AG04450 (cell line): ENCODE measurements around the gene DCDC1. TPM values are rescaled to one million over a fixed set of nuclear protein-coding genes. Genes with fewer than 3 reads are reported as not detected.

Experiments
- CTCF ChIA-PET: fragments of 300-600, 350-600 bp; formaldehyde crosslinking; extraction: SDS; loops from one replicate; lab custom pipeline; 2022; ENCODE audit warnings: antibody characterized with exemption, inconsistent platforms; lab: Charles Lee
- POLR2A ChIA-PET: fragments of 350-600 bp; formaldehyde crosslinking; extraction: SDS; loops from one replicate; lab custom pipeline; 2021; ENCODE audit warnings: antibody characterized with exemption, inconsistent platforms; lab: Yijun Ruan, JAX
- DNase-seq: peaks from one replicate; pipeline ENCODE4 v3.0.0-alpha.2; 2011; ENCODE audit warnings: low read depth, low spot score
- H3K27ac ChIP-seq: one replicate; pipeline ENCODE4 v1.5.1; 2012; ENCODE audit warnings: low read depth, low read length, control low read depth
- H3K27me3 ChIP-seq: one replicate; pipeline ENCODE4 v1.6.0; 2012; ENCODE audit warnings: low read length; ENCODE audit not compliant: control insufficient read depth, insufficient read depth
- H3K4me3 ChIP-seq: 2 replicates; pipeline ENCODE4 v1.5.1; 2011; ENCODE audit warnings: mild to moderate bottlenecking, low read depth, low read length, control low read depth
- H3K9me3 ChIP-seq: 2 replicates; pipeline ENCODE4 v1.5.1; 2012; ENCODE audit warnings: low read length; ENCODE audit not compliant: control insufficient read depth, insufficient read depth
- polyA plus RNA-seq: library from polyadenylated mRNA; depleted of rRNA; stranded (reverse); fragments of >200 nt; gene quantifications from 2 replicates; pipeline ENCODE4 v1.2.3, GENCODE V29; 2011
- TF ChIP-seq, protein P1 (sequence below): IDR thresholded peaks from 2 replicates; pipeline ENCODE4 v1.5.1; 2011; ENCODE audit warnings: low read depth, low read length, control low read depth, inconsistent platforms

The DCDC1 gene
- polyA plus RNA-seq, 1 experiment: 0.02 TPM

GRCh38 chr11:31117038-31117437 lies 252.5 kb downstream of the DCDC1 start:
- Histone ChIP-seq H3K4me3 (no peak overlapping the region), H3K27me3 (no peaks in the 10 kb centered on the region), H3K27ac (no peak overlapping the region), H3K9me3 (no peaks in the 10 kb centered on the region)
- ChIA-PET POLR2A (no interaction called here), CTCF (interaction anchor here (0.5 to 1.6 kb wide), 3 partner anchors 10 to 157 kb away, joined by 3 to 8 read pairs (median 4); no protein-coding TSS in a partner anchor)
- DNase-seq: no peak
- TF ChIP-seq, protein P1, sequence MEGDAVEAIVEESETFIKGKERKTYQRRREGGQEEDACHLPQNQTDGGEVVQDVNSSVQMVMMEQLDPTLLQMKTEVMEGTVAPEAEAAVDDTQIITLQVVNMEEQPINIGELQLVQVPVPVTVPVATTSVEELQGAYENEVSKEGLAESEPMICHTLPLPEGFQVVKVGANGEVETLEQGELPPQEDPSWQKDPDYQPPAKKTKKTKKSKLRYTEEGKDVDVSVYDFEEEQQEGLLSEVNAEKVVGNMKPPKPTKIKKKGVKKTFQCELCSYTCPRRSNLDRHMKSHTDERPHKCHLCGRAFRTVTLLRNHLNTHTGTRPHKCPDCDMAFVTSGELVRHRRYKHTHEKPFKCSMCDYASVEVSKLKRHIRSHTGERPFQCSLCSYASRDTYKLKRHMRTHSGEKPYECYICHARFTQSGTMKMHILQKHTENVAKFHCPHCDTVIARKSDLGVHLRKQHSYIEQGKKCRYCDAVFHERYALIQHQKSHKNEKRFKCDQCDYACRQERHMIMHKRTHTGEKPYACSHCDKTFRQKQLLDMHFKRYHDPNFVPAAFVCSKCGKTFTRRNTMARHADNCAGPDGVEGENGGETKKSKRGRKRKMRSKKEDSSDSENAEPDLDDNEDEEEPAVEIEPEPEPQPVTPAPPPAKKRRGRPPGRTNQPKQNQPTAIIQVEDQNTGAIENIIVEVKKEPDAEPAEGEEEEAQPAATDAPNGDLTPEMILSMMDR: no peak

- Histone ChIP-seq H3K27me3 (no peaks in the 10 kb centered on the region), H3K4me3 (no peak overlapping the region), H3K27ac (no peak overlapping the region), H3K9me3 (no peaks in the 10 kb centered on the region)
- ChIA-PET POLR2A (no interaction called here), CTCF (interaction anchor here (1.1 kb wide), 1 partner anchor 9 kb away, joined by 4 read pairs; no protein-coding TSS in a partner anchor)
- TF ChIP-seq, protein P1: no peak
- DNase-seq: no peak
Measured at GRCh38 chr11:31114442-31114841, 255.1 kb downstream of the DCDC1 start.

GRCh38 chr11:31110830-31111229 lies 258.7 kb downstream of the DCDC1 start:
- ChIA-PET CTCF (no interaction called here), POLR2A (no interaction called here)
- Histone ChIP-seq H3K27ac (no peak overlapping the region), H3K4me3 (no peak overlapping the region), H3K27me3 (no peaks in the 10 kb centered on the region), H3K9me3 (no peaks in the 10 kb centered on the region)
- DNase-seq: no peak
- TF ChIP-seq, protein P1: no peak

- Histone ChIP-seq H3K4me3 (no peak overlapping the region), H3K9me3 (no peaks in the 10 kb centered on the region), H3K27me3 (no peaks in the 10 kb centered on the region), H3K27ac (no peak overlapping the region)
- CTCF ChIA-PET: no interaction called here
- POLR2A ChIA-PET: no interaction called here
- TF ChIP-seq, protein P1: no peak
- no peak for DNase-seq
Measured at GRCh38 chr11:31109446-31109845, 260.1 kb downstream of the DCDC1 start.

DNA sequence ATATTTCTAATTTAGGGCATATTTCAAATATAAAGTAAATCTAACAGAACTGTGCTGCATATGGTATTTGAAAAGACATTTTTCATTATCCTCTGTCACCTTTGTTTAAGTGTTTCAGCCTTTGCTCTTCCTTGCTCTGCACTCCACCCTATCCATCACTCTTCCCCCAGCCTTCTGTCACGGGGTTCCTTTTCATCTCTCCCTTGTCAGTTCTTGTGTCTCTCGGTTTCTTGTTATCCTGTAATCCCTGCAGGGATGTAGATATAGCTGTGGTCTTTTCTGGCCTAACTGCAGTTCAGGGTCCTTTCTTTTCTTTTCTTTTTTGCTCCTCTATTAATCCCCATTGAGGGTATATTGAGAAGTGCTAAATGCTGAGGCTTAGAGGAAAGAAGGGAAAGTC lies 261.9 kb downstream of the DCDC1 start:
- ChIA-PET POLR2A (no interaction called here), CTCF (interaction anchor here (0.7 to 2.0 kb wide), 19 partner anchors 8 to 1190 kb away, joined by 3 to 21 read pairs (median 4); no protein-coding TSS in a partner anchor)
- TF ChIP-seq, protein P1: no peak
- Histone ChIP-seq H3K4me3 (no peak overlapping the region), H3K27me3 (no peaks in the 10 kb centered on the region), H3K9me3 (no peaks in the 10 kb centered on the region), H3K27ac (no peak overlapping the region)
- no peak for DNase-seq
